G401 (cell line): ENCODE results near the gene SEMA6D. TPM values are rescaled to one million over a fixed set of nuclear protein-coding genes. Genes with fewer than 3 reads are reported as not detected.

ENCODE experiments used
- DNase-seq: peaks from one replicate; pipeline ENCODE4 v3.0.0-alpha.2; 2015; ENCODE audit warnings: low spot score
- in situ Hi-C: cut with HindIII; loops from 2 replicates; pipeline ENCODE4 v1.10.0; 2016; ENCODE audit warnings: low sequenced_read_pairs, mixed read lengths
- total RNA-seq: library from RNA; depleted of rRNA; stranded (reverse); fragments of >200 nt; shearing (Covaris generic); gene quantifications from 2 replicates; pipeline ENCODE4 v1.2.3, GENCODE V29; 2014; rRNA removed

Gene SEMA6D
- not detected in 2 replicates for total RNA-seq

DNA sequence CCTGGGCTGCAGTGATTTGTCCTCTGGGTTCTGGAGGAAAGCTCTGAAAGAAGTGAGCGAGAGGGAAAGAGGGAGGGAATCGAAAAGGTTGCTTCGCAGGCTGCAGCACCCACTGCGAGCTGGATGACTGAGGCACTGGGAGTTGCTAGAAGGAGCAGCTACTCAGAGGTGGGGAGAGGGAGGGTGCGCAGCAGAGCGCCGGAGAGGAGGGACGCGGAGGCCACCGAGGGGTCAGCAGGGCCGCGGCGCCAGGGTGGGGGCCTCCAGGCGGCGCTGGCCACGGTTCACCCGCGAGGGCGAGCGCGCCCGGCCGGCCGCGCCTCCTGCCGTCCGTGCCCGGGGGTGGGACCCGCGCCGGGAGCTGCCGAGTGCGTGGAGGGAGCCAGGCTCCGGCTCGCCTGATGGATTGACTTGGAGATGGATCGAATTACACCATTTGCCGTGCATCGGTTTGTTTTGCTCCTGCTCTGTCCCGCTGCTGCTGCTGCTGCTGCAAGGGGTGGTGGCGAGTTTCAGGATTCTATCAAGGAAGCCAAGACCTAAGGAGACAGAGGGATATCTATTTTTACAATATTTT, at the start of gene SEMA6D:
Gene SEMA6D, plus strand, starts transcription at position 470 of the 577 bp plus-strand sequence. CDS start 42,294 bp downstream, outside the sequence.
- in situ Hi-C loops: no loop called here
- no peak for DNase-seq

- in situ Hi-C loops: no loop called here
- DNase-seq: no peak
These were observed 48.1 kb upstream of the SEMA6D start for GRCh38 chr15:47669221-47669620.

- in situ Hi-C loops: no loop called here
- DNase-seq: no peak
These were observed 46.9 kb upstream of the SEMA6D start for GRCh38 chr15:47670365-47670764.

DNA sequence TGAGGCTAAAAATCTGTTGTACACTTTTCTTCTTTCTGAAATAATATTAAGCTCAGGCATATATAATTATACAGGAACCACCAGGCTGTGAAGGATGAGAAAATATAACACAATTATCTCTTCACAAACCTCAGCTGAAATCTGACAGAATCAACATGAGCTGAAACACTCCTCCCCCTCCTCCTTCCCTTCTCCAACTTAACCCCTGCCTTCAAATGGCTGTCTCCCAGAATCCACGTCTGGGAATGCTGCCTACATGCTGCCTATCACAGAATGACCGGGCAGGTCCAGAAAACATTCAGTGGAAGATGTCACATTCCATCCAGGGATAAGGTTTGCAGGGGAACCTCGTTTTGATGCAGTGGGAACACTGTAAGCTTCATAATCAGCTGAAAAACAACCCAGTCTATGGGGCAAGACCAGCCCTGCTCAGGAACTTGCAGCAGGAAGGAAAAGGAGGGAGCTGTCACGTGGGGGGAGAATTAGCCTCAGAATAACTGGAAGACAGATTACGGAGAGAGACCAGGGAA, 44.0 kb upstream of the SEMA6D start:
- peak; percentile 5 for DNase-seq
- in situ Hi-C loops: no loop called here

- in situ Hi-C loops: no loop called here
- DNase-seq: no peak
These were observed 42.6 kb upstream of the SEMA6D start for GRCh38 chr15:47674586-47675232.

DNA sequence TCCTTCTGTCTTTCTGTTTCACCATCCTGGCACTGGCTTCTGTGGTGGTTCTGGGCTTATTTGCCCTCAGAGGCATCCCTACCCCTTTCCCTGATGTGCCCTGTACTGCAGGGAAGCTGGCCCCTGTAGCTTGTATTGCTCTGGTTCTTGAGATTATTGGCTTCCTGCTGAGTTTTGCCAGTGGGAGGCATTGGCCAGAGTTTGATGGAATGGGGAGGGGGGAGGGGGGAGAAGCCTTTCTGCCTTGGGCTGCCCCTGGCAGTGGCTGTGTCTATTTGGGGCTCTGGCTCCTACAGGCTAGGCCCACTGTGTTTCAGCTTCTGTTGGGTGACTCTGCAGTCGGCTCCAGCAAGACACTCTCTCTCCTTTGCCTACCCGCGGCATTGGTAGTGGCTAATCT, 41.6 kb upstream of the SEMA6D start:
- in situ Hi-C loops: no loop called here
- no peak for DNase-seq

DNA sequence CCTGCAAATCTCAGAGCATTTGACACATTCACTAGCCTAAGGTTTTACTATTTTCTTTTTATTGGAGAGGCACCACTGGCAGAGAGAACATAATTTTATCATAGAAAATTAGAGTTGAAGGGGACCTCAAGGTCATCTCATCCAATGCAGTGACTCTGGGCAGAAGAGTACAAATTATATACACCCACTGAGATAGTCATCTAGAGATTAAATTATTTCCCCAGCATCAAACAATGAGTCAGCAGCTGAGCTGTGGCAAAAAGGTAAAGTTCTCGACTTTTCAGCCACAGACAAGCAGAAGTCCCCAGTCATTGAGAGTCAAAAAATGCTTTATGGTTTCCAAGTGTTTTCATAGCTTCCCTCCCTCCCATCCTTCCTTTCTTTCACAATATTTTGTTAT, 39.3 kb upstream of the SEMA6D start:
- in situ Hi-C loops: no loop called here
- DNase-seq: no peak

- DNase-seq: no peak
These were observed 34.6 kb upstream of the SEMA6D start for GRCh38 chr15:47682661-47683060.

DNA sequence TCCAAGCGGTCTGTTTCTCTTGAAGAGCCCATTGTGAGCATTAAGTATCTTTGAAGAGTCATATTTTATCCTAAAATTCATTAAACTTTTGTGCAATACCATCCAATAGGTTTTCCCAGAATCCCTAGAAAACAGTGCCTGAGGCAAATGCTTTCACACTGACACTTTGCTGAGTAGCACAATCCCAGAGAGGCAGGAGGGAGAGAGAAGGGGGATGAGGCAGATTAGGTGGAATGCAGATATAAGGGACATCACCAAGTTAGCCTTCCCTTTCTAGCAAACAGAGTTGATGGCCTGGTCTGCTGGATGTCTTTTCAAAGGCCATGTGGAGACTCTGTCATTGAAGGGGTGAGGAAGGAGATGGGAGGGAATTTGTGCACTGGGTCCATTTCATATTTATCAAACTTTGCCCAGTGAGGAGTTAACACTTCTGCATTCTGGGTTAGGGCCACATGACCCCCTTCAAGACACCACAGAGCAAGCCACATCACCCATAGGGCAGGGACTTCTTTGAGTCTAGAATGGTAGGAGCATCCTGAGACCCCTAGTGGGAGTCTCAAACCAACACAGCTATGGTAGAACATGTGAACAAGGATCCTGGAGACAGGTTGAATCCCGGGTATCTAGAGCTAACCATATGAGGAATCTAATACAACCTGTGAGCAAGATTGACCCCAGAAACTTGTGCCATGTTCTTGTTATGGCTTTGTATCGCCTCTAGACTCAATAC, 32.0 kb upstream of the SEMA6D start:
- DNase-seq: no peak
- in situ Hi-C loops: no loop called here

More at GRCh38 chr15:47682661-47683060, 34.6 kb upstream of the SEMA6D start:
- in situ Hi-C loops: no loop called here

GRCh38 chr15:47688573-47689086, 28.7 kb upstream of the SEMA6D start:
- in situ Hi-C loops: no loop called here
- DNase-seq: no peak

DNA sequence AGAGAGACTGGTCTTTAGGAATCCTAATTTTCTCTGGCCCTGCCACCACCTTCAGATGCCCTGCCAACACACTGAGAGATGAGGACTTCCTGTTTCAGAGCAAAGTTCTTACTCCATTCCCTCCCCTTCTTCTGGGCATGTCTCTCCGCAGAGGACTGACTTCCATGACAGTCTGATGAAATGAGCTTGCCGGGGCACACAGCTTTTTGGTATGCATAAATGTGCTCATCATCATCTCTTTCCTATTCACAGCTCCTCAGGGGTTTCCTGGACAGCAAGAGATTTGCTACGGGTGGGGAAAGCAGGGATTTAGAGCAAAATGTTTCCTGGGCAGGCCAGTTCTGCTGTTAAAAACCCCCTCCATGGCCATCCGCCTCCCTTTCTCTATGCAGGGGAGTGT, 27.6 kb upstream of the SEMA6D start:
- DNase-seq: peak; percentile 9
- in situ Hi-C loops: no loop called here

GRCh38 chr15:47691882-47692281, 25.4 kb upstream of the SEMA6D start:
- in situ Hi-C loops: no loop called here
- DNase-seq: no peak

DNA sequence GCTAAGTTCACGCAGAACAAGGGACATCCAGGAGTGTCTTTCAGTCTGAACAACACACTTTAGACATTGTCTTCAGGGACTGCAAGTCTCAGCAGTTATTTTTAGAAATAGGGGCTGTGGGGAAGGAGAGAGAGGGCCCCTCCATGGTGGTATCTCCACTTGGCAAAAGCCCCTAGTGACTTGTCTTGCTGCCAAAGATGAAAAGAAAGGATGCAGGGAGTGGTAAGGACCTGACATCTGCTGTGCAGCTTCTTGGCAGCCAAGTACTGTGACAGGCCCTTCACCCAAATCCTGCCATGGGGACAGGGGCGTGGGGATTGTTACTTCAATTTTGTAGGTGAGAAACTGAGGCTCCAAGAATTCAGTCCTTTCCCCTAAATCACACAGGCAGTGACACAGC, 21.0 kb upstream of the SEMA6D start:
- DNase-seq: no peak
- in situ Hi-C loops: no loop called here

DNA sequence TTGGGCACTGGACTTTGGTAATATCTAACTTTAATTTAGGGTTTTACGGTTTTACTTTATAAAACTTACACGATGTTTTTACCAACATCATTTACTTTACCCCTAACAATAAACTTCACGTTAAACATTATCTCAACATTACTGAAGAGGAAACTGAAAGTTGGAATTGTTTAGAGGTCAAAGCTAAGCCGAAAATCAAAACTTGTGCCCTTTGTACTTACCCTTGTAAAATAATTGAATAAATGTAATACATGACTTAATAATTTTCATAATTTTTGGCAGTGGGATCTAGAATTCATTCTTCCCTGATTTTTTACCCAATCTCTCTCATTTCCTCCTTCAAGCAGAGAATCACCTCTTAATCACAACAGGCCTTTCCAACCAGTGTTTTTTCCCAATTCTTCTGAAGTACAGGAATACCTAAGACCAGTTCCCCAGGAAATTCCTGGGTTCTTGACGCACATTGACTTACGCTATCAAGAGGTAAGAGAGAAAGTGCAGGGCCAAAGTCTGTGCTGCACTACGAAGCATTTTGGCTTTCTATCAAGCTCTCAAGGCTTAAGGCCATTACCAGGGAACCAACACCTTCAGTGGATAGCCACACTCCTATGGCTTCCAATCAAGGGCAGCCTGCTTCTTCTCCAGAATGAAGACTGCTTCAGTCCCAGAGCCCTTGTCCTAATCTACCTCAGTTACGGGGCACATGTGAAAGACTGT, 11.9 kb upstream of the SEMA6D start:
- in situ Hi-C loops: no loop called here
- DNase-seq: no peak

DNA sequence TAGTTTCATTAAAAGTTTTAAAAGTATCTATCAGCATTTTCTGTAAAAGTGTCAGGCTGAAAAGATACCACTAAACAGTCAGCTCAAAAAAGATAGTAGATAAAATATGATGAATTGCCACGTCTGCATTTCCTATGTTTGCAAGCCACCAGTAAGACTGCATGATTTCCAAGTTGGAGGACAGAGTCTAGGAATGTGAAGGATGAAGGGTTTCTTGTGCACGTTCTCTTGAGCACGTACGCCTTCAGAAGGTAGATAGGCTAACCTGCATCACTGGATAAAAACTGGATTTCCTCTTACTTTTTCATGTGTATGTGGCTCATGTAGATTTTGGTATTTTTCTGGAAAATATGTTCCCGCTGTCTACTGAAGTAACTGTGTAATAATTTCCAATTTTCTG, 9.9 kb upstream of the SEMA6D start:
- in situ Hi-C loops: no loop called here
- no peak for DNase-seq

DNA sequence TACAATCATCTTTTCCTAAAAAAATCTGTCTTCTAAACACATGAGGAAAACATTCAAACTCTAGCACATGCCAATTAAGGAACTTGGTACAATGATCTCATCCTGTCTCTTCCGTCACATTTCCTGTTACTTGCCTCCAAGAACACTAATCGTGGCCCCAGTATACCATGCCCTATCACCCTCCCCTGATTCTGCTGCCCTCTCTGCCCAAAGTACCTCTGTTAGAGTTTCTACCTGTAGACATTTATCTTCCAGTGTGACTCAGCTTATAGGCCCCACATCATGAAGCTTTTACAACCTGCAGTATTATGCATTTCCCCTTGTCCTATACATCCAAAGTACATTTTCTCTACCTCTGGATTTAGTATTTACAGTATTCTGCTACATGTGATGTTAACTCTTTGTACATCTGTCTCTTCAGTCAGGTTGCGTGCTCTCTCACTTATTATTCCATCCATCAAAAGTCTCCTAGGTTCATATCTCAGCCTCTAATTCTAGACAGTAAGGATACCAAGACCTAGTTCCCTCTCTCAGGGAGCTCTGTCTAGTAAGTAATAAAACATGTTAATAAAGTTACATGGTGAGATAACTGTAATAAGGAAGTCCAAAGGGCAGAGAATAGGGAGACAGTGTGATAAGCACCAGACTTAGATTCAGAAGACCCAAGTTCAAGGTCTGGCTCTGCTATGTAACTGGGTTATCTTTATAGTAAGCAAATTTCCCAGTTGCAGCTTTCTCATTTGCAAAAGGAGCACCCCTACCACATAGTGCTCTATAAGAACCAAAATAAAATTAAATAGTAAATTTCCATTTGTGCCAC, 8.9 kb upstream of the SEMA6D start:
- in situ Hi-C loops: no loop called here
- no peak for DNase-seq

- DNase-seq: no peak
- in situ Hi-C loops: no loop called here
These were observed 5.7 kb upstream of the SEMA6D start for GRCh38 chr15:47711655-47712054.

DNA sequence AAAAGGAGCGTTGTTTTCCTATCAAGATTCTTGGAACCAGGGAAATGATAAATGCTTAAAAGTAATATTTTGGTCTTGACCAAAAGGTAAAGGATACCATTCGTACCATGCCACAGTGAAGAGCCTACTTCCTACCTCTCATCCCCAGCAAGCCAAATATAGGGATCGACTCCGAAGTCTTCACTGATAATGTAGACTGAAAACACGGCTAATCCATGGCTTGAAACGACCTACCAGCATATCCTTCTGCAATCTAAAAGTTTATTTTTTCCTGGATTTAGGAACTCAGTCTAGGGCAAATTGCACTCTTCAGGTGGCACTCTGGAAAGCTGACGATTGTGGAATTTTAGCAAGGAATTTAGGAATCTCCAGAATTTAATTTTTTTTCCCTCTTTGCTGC, 1.9 kb upstream of the SEMA6D start:
- in situ Hi-C loops: no loop called here
- DNase-seq: no peak
